Measurements from ENCODE around the gene KSR1. TPM values are rescaled to one million over a fixed set of nuclear protein-coding genes. Genes with fewer than 3 reads are reported as not detected.
A peak's percentile ranks its signal among the peaks of the same experiment; 100 is the strongest.

Gene KSR1
- total RNA-seq, 2 donors from 2014 or later: 19.0 to 29.1 TPM

DNA sequence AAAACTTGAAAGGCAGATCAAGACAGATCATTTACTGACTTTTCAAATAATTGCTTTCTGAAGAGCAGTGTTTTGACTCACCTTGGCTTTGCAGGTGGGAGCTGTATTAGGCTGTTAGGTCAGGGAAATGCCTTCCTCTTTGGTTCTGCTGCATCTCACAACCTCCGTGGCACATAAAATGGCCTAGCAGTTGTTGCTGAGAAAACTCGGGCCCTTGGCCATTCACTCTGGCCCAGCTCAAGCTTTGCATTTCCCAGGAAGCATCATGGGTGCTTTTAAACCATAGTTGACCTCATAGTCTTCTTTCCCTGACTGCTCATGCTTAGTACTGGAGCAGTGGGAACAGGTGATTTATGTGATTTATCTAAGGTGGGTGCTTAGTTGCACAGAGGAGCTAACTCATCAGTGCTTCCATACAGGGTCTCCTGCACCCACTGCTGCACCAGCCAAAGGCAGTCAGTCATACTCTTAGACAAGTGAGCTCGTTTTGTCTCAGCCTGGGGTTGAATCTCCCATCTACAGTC, 83.6 kb downstream of the KSR1 start:
- intact Hi-C loops (cut with DNase I, micrococcal nuclease): no loop called here
- DNase-seq (no peak), ATAC-seq (no peak)

DNA sequence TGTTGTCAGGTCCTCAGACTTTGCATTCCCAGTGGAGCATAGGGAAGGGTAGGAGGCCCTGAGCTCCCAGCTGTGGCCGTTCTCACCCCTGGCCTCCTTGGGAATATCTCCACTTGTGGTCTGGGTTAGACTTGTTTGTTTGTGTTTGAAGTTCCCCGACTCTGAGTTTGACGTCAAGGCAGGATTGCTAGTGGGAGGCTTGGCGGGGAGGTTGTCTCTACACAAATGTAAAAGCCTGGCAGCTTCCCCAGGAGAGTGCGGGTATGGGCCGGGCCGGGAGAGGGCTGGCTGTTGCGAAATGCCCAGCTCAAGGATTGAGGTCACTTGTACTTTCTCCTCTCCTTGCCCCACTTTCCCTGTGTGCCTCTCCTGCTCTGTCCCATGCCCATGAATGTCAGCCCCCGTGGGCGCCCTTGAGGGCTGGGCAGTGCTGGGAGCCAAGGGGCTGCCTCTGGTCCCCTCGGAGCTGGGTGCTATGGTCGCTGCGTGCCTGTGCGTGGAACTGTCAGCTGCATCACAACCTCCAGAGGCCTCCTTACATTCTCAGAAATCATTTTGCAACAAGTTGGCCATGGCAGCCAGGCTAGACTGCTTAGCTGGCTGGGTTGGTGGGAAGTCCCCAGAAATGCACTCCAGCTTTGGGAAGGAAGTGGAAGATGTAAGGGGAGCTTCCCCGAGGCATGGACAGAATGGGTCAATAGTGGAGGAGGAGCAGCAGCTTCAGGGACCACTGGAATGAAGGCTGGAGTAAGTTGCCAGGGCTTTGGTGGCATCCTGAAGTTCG, 84.3 kb downstream of the KSR1 start:
- ATAC-seq (peak; percentile 45), DNase-seq (peak; percentile 69 to 87)
- intact Hi-C loops (cut with DNase I, micrococcal nuclease): no loop called here

DNA sequence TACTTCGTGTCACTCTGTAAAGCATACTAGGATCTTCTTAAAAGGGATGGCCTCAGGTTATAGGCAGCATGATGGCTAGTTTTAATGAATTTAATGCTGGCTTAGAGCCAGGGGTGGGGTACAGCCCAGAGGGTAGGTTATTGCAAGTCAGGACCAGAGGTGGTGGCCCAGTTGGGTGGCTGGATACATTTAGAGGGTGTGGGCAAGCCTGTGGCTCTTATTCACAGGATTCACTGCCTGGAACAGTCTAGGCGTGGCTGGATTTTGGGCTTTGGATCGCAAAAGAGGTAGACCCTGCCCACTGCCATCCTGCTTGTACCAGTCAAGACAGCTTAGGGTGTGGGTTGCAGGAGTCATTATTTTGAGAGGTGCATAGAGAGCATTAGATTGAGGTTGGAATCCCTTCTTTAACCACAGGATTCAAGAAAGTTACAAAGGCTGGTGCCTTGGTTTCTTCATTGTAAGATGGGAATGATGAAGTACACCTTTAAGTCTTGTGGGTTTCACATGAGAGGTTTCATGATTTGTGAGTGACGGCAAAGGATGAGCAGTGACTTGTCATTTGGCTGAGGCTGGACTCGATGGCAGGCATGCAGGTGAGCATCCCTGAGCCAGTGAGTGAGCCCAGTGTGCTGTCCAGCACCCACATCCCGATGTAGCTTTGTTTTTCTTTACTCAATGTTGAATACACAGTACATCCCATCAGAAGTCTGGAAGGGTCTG, 85.2 kb downstream of the KSR1 start:
- intact Hi-C loops (cut with DNase I, micrococcal nuclease): no loop called here
- ATAC-seq (no peak), DNase-seq (no peak)

DNA sequence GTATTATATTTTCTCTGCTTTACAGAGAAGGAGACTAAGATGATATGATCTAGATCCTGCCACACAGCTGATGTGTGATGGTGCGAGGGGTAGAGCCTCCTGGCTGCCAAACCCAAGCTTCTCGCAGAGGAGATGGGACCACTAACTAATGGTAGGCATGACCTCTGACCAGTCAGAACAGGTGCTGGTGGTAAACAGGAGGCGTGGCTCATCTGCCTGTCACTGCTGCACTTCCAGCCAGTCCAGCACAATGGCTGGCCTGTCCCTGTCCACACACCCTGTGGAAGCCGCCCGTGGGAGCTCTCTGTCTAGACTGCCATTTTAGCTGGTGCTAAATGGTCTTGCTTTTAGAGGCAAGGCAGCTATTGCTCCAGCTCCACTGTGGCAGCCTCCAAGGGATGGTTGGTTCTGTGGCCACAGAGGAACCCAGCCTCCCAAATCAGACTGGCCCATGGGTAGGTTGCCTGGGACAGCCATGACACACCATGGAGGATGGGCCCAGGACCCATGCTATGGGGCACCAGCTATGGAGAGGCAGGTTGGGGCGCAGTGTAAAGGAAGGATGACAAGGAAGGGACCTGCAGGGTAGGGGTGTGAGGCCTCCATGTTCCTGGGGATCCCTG, 86.7 kb downstream of the KSR1 start:
- no peak for DNase-seq
- peak; percentile 79 for ATAC-seq
- intact Hi-C loops (cut with DNase I, micrococcal nuclease): no loop called here

DNA sequence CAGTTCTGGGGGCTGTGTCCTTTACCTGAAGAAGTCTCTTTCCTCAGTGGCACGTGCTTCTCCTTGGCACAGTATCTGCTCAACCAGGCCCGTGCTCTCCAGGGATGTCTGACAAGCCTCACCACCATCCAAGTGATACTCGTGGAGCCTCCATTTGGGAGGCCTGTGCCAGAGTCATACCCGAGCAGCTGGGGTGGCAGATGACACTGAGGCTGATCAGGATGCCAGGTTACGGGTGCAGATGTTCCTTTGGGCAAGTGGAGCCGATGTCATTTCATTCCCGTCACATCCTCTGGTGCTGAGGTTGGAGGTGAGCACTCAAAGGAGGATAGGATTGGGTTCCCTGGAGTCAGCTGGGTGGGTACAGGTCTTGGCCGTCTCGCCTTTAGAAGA, 87.2 kb downstream of the KSR1 start:
- DNase-seq: no peak
- no peak for ATAC-seq
- intact Hi-C loops (cut with DNase I, micrococcal nuclease): no loop called here

DNA sequence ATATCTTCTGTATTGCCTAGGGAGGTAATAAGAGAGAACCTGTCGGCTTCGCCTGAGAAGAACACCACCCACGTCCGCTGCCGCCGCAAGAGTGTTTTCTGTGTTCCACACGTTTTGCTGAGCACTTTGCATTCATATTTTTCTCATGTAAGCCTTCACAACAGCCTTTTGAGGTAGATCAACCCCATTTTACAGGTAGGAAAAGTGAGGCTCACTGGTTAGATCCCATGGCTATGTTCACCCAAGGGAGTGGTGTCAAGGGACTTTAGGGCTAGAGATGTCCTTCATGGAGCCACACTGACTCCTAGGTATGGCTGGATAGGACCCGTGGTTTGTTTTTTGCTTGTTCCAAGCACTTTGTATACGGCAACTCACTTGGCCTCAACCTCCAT, 87.7 kb downstream of the KSR1 start:
- DNase-seq (no peak), ATAC-seq (no peak)
- intact Hi-C loops (cut with DNase I, micrococcal nuclease): no loop called here

DNA sequence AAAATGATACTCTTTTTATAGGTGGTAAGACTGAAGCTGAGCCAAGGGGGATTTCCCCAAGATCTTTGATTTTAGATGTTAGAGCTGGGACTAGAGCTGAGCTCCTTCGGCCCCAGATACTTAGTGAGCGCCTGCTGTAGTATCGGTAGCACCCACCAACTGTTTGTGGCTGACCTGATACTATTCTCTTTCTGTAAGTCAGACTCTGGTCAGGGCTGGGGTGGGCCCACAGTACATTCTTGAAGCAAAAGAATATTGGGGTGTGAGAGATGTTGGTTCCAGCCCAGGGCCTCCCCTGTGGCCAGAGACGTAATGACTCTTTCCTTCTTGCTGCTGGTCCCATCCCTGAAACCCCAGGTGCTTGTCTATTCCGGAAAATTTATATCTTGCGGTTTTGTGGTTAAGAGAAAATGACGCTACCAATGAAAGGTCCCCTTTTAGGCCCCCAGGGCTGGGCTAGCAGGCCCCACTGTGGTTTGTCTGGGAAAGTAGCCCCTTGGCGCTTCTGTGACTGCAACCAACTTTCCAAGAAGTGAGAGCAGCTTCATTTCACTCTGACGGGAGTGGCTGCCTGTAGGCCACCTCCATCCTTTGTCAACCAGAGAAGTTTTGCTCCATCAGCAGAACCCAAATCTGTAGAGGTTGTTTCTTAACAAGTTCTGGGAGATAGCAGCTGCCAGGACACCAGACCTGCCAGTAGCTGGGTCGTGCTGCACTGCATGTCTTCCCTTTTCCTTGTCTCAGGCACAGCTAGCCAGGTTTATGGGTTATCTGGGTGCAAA, 88.3 kb downstream of the KSR1 start:
- DNase-seq (no peak), ATAC-seq (no peak)
- intact Hi-C loops (cut with DNase I, micrococcal nuclease): no loop called here

DNA sequence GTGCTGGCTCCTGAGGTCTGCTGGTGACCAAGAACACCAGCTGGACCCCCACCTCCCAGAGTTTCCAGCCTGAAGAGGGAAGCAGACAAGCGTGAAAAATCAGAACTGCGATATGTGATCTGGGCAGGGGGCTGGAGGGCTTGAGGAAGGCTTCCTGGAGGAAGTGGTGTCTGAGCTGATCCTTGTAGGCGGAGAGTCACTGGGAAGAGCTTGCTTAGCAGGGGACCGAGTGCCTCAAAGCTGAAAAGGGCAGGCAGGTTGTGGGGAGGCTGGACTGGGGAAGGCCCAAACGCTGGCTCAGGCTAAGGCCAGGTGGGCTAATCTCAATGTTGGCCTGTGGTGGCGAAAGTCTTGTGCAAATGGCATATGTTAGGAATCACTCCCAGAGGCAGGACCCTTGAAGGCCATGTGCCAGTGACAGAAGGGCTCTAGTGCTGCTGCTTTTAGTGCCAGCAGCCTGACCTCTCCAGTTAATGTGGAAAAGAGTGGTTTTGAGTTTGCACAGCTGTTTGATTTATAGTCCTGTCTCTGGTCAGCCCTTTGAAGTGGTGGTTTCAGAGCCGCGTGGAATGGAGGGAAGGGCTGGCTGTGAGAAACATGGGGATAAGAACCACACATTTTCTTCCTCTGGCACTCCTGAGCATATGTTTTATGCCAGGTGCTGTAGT, 89.4 kb downstream of the KSR1 start:
- ATAC-seq: peak; percentile 21
- intact Hi-C loops (cut with DNase I, micrococcal nuclease): no loop called here
- no peak for DNase-seq

DNA sequence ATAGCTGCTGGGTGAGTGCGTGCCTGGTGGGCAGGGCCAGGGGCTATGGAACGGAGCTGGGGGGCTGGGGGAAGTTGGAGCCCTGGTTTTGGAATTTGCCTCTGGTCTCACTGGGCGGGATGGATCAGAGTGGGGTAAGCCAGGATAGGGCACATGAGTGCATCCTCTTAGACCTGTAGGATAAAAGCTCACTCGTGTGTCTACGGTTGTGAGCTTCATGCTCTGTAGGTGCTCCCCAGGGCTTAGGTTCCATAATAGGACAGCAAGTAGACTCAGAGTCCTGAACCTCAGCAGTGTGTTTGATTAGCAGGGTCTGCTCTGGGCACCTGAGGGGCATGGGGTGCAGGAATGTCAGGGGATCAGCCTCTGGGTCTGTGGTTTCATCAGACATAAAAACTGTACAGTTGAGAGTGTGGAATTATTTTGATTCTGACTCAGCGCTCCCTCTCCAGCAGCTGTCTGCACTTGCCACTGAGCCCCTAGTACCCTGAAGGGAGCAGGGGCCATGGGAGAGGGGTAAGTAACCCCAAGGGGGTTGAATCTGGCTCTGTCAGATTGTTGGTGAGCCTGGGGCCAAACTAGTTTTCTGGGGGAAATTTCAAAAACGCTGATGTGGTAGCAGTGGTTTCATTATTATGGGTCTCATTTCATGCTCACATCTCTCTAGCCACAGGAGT, 90.5 kb downstream of the KSR1 start:
- ATAC-seq: no peak
- intact Hi-C loops (cut with DNase I, micrococcal nuclease): no loop called here

DNA sequence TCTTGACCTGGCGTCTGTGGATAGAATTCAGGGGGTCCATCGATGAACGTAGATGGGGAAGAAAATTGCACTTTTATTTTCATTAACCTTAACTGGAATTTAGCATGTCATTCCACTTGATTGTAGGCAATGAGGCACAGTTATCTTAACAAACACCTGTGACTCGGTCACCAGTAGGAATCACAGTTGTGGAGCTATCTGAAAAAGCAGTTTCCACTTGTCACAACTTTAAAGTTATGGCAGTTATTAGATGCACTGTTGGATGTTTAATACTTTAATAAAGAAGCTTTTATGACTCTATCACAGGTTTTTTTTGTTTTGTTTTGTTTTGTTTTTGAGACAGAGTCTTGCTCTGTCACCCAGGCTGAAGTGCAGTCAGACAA, 91.0 kb downstream of the KSR1 start:
- intact Hi-C loops (cut with DNase I, micrococcal nuclease): no loop called here
- DNase-seq: no peak
- ATAC-seq: no peak

More for the DNA sequence above, 90.5 kb downstream of the KSR1 start:
- DNase-seq: no peak

DNA sequence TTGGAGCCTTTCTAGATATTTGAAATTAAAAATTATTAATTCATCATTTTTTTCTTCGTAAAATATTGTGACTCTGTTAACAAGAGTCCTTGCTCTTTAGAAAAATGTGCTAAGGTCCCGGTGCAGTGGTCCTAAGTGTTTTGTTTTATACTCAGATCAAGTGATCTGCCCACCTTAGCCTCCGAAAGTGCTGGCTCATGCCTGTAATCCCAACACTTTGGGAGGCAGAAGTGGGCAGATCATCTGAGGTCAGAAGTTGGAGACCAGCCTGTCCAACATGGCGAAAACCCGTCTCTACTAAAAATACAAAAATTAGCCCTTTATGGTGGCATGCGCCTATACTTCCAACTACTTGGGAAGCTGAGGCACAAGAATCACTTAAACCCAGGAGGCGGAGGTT, 92.1 kb downstream of the KSR1 start:
- ATAC-seq: no peak
- no peak for DNase-seq
- intact Hi-C loops (cut with DNase I, micrococcal nuclease): no loop called here

DNA sequence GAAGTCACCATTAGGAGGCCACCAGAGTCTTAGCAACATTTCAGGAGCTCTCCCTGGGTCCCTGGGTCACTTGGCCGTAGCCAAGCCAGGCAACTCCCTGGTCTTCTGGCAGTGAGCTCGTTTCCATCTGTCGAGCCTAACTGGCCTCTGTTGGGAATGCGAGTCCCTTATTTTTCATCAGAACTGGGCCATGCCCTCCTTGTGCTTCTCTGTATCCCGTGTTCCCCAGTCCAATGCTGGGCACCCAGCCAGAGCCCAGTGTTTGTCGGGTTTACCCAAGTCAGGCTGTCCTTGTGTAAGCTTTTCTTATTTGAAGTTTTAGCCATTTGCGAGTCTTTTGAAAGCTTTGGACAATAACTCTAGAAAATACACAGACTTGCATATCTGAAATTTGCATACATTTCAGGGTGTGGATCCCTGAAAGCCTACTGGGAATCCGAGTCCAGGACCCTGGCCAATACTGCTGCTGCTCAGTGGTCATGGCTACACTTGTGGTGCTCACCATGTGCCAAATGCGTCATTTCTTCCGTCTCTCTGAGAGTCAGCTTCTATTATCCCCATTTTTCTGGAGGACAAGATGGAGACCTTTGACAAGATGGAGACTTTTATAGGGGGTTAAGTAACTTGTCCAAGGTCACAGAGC, 93.1 kb downstream of the KSR1 start:
- no peak for DNase-seq
- no peak for ATAC-seq
- intact Hi-C loops (cut with DNase I, micrococcal nuclease): no loop called here

DNA sequence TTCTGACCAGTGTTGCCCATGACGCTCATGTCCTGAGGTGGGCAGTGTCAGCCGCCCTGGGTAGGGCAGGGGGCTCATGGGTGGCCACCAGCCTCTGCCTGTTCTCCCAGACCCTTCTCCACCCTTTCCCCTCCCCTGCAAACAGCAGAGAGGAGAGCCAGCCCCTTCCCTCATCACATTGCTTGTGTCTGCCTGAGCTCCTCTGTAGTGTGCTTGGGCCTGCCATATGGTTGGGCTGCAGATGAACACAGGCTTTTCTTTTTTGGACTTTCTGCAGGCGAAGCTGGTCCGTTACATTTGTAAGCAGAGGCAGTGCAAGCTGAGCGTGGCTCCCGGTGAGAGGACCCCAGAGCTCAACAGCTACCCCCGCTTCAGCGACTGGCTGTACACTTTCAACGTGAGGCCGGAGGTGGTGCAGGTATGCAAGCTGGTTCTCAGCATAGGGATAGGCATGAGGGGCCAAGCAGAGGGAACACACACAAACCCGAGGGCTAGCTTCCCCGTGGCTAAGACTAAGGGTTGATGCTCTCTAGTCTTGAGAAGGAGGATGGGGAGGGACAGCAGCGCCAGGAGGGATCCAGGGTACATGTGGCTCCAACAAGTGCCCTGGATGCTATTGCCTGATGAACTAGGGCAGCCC, 94.2 kb downstream of the KSR1 start:
- DNase-seq (no peak), ATAC-seq (no peak)
- intact Hi-C loops (cut with DNase I, micrococcal nuclease): no loop called here

DNA sequence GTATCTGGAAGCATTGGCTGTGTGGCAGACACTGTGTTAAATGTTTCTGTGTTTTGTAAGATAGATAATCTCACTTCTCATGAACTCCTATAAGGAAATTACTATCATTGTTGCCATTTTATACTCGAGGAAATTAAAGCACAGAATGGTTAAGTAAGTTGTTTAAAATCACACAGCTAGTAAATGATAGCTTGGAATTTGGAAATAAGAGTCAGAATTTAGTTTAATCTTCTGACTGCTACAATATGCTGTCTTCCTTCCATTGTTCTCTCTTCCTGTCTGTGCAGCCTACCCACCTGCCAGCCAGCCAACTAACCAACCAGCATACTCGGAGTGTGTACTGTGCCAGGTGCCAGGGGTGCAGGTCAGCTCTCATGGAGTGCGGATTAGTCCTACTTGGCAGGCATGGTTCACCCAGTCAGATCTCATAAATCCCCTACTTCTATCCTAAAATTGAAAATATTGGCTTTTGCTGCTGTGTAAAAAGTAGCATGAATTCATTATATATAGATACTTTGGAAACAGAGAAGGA, 94.8 kb downstream of the KSR1 start:
- no peak for DNase-seq
- ATAC-seq: no peak
- intact Hi-C loops (cut with DNase I, micrococcal nuclease): no loop called here

DNA sequence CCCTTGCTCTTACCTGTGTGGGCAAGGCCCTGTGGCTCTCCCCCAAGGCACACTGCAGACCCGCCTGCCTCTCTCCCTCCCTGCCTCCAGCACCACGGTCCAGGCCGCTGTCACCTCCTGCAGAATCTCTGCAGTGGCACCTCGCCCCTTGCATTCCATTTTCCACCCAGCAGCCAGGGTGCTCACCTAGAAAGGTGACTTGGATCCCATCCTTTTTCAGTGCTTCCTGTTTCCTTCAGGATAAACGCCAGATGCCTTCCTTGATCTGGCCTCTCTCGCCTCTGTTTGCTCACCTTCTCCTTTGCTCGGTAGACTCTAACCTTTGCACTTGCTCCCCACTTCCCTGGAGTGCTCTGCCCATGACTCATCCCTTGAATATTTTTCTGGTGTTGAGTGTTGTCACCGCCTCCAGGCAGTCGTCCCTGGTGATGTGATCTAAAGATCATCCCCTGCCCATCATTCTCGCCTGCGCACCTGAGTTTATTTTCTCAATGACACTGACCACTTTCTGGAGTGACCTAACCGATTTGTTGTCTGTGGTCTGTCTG, 95.5 kb downstream of the KSR1 start:
- peak in 1 of 2 donors; percentile 71 for DNase-seq
- peak; percentile 96 for ATAC-seq
- intact Hi-C loops (cut with DNase I, micrococcal nuclease): no loop called here

DNA sequence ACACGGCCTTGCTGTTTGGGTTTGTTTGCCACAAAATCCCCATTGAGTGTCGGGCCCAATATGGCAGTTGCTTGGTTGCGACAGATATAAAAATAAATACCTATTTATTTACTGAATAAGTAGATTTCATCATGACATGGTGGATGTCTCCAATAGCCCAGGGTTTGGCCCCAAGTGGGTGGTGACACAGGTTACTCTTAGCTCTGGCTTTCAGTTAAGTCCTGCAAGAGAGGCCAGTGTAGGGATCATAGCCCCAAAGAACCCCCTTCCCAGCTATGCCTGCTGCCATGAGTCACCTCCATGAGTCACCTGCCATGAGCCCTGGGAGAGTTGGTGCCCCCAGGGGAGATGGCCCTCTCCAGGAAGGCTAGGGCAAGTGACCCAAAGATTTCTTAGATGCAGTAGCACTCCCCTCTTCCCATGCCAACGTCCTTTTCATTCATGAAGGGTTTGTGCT, 96.1 kb downstream of the KSR1 start:
- peak; percentile 20 for ATAC-seq
- DNase-seq: no peak
- intact Hi-C loops (cut with DNase I, micrococcal nuclease): no loop called here

Measured in left colon (tissue), 2 donors.